B cell (primary cell): ENCODE measurements around the gene HABP4. TPM values are rescaled to one million over a fixed set of nuclear protein-coding genes. Genes with fewer than 3 reads are reported as not detected.

Experiments used
- ATAC-seq: fragments of 200-7000 bp; cut with Tn5 transposase; one replicate; pipeline ENCODE4 v1.10.0; 2021; ENCODE audit warnings: low read depth, mild to moderate bottlenecking, moderate number of reproducible peaks, moderate library complexity
- CTCF ChIA-PET: fragments of 350-600 bp; sonication (Branson Sonifier 250); formaldehyde crosslinking; loops from one replicate; lab custom pipeline; 2021; ENCODE audit warnings: antibody characterized with exemption, inconsistent platforms; lab: Charles Lee
- POLR2A ChIA-PET: fragments of 350-600 bp; sonication (Branson Sonifier 250); formaldehyde crosslinking; loops from one replicate; lab custom pipeline; 2021; ENCODE audit warnings: antibody characterized with exemption; lab: Charles Lee
- DNase-seq: peaks from one replicate; pipeline ENCODE4 v3.0.0; 2013
- H2AFZ ChIP-seq: 2 replicates; pipeline ENCODE4 v1.6.1; 2012; ENCODE audit warnings: mild to moderate bottlenecking, low read depth, low read length; ENCODE audit not compliant: insufficient read depth, poor library complexity, severe bottlenecking
- H3K27ac ChIP-seq, 2 donors: 1 replicate in 1 of 2; 2 replicates in 1 of 2; pipeline ENCODE4 v1.5.1; 2012 to 2013; ENCODE audit warnings: low read length in 2 of 2, mild to moderate bottlenecking in 2 of 2, moderate library complexity in 1 of 2
- H3K27me3 ChIP-seq, 4 experiments: fragments of 200-600 bp in 1 of 4; sonication (generic) in 1 of 4; replicated peaks in 1 of 4; 1 replicate in 2 of 4; 2 replicates in 2 of 4; pipeline versions ENCODE4 v1.6.1 to v1.7.0; 2013 to 2016; ENCODE audit warnings: low read length in 3 of 4, mild to moderate bottlenecking in 2 of 4, mixed read lengths in 1 of 4, moderate library complexity in 1 of 4; ENCODE audit not compliant: insufficient read depth in 4 of 4, control insufficient read depth in 3 of 4; ENCODE audit errors: control extremely low read depth in 1 of 4
- H3K36me3 ChIP-seq, 2 experiments: replicated peaks in 1 of 2; 1 replicate in 1 of 2; 2 replicates in 1 of 2; pipeline versions ENCODE4 v1.6.1 to v1.7.1; 2013; ENCODE audit warnings: low read length in 1 of 2; ENCODE audit not compliant: insufficient read depth in 2 of 2, control insufficient read depth in 1 of 2; ENCODE audit errors: control extremely low read depth in 1 of 2, extremely low read depth in 1 of 2
- H3K4me1 ChIP-seq, 2 donors: fragments of 200-600 bp in 1 of 2; sonication (generic) in 1 of 2; 1 replicate in 1 of 2; 2 replicates in 1 of 2; pipeline versions ENCODE4 v1.5.1 to v1.6.1; 2013 to 2017; ENCODE audit warnings: low read length in 2 of 2; ENCODE audit not compliant: control insufficient read depth in 2 of 2, insufficient read depth in 2 of 2
- H3K4me2 ChIP-seq: replicated peaks from 2 replicates; pipeline ENCODE3; 2012; ENCODE audit warnings: mild to moderate bottlenecking, low read depth, low read length; ENCODE audit not compliant: poor library complexity, severe bottlenecking
- H3K4me3 ChIP-seq, 5 experiments: fragments of 200-600 bp in 1 of 5; sonication (generic) in 1 of 5; 1 replicate in 3 of 5; 2 replicates in 2 of 5; pipeline versions ENCODE4 v1.5.1 to v1.7.0; 2011 to 2016; ENCODE audit warnings: low read length in 4 of 5, mild to moderate bottlenecking in 4 of 5, low read depth in 2 of 5, control low read depth in 1 of 5, moderate library complexity in 1 of 5; ENCODE audit not compliant: insufficient read depth in 1 of 5; ENCODE audit errors: control extremely low read depth in 1 of 5, extremely low read depth in 1 of 5
- H3K79me2 ChIP-seq: fragments of 200-600 bp; sonication (generic); one replicate; pipeline ENCODE4 v1.6.0; 2016; ENCODE audit warnings: low read length; ENCODE audit not compliant: control insufficient read depth, insufficient read depth
- H3K9ac ChIP-seq: fragments of 200-600 bp; sonication (generic); 2 replicates; pipeline ENCODE4 v1.6.1; 2017; ENCODE audit warnings: mild to moderate bottlenecking, low read length, moderate library complexity
- H3K9me3 ChIP-seq, 3 donors: one replicate each; pipeline versions ENCODE4 v1.6.1 to v1.7.1; 2013; ENCODE audit warnings: low read length in 2 of 3; ENCODE audit not compliant: control insufficient read depth in 2 of 3, insufficient read depth in 1 of 3; ENCODE audit errors: control extremely low read depth in 1 of 3
- H4K20me1 ChIP-seq: 2 replicates; pipeline ENCODE4 v1.6.0; 2012; ENCODE audit warnings: mild to moderate bottlenecking, low read length; ENCODE audit not compliant: insufficient read depth, control insufficient read depth, poor library complexity, severe bottlenecking
- H3K27ac Mint-ChIP-seq: one replicate; pipeline ENCODE4 v1.8.0; 2021; ENCODE audit warnings: mixed read lengths
- H3K27me3 Mint-ChIP-seq: one replicate; pipeline ENCODE4 v1.8.0; 2021; ENCODE audit warnings: mixed read lengths
- H3K4me1 Mint-ChIP-seq: one replicate; pipeline ENCODE4 v1.8.0; 2021; ENCODE audit warnings: mixed read lengths
- H3K4me3 Mint-ChIP-seq: one replicate; pipeline ENCODE4 v1.8.0; 2021; ENCODE audit warnings: mixed read lengths
- H3K9me3 Mint-ChIP-seq: one replicate; pipeline ENCODE4 v1.8.0; 2022; ENCODE audit warnings: mixed read lengths; ENCODE audit not compliant: insufficient read depth
- EZH2 ChIP-seq: IDR thresholded peaks from 2 replicates; pipeline ENCODE4 v1.6.1; 2012; ENCODE audit warnings: borderline replicate concordance, low read depth, mild to moderate bottlenecking, moderate library complexity, low read length; ENCODE audit not compliant: insufficient read depth, poor library complexity, severe bottlenecking
- WGBS: methylation state at CpG from one replicate; pipeline ENCODE4 v1.1.5; 2013; ENCODE audit warnings: missing lambda C conversion rate; ENCODE audit not compliant: insufficient coverage; 5-methylcytosine and 5-hydroxymethylcytosine counted together
- intact Hi-C: fragments of 100-400 bp; cut with micrococcal nuclease; formaldehyde crosslinking; loops from one replicate; pipeline ENCODE4 v1.10.0; 2022
- polyA plus RNA-seq: library from polyadenylated mRNA; depleted of rRNA; stranded (reverse); fragments of >200 nt; gene quantifications from 2 replicates; pipeline ENCODE4 v1.2.3, GENCODE V29; 2012
- total RNA-seq, 2 donors: library from RNA; stranded (reverse); fragments of 120-200 nt in 1 of 2; gene quantifications; 1 replicate in 1 of 2; 2 replicates in 1 of 2; pipeline versions ENCODE4 v1.2.3 to v1.2.4, GENCODE V29; 2013 to 2022
- TF ChIP-seq, protein P1 (sequence below): fragments of 200-600 bp; IDR thresholded peaks from one replicate; pipeline ENCODE4 v1.8.0; 2022; ENCODE audit warnings: antibody characterized with exemption, mild to moderate bottlenecking

The HABP4 gene
- total and polyA plus RNA-seq, 2 donors (not counting 1 experiment from before 2014, with no cell fraction given), result 3.3 to 15.0 TPM

DNA sequence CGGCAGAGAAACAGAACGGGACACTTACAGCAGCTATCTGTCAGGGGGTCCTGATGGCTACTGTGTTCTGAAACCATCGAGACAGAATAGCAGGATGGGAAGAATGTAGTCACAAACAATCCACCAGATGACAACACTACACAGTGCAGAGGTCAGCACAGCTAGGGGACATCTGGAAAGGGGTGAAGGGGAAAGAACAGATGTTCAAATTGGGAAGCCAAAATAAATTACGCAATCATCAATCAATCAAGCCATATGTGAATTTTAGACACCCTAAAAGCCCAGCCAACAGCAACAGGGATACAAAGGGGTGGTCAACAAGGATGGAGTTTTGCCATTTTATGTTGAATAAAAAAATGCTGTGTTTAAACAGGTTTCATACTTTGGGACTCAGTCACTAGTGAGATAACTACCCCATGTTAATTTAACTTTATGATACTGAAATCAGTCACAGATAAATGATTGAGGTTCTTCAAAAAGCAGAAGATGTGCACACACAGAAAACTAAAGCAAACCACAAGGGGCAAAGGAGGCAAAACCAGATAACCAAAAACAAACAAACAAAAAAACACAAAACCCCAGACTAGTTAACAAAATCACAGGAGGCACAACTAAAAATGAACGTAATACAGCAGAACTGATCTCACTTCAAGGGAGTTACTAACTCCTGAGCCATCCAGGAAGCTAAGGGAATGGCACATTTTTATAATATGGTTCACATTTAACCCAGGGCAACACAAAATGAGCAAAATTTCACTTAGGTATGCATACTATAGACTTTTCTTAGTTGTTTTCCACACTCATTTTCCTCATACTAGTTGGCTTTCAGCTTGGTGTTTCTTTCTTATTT, 65.9 kb downstream of the HABP4 start:
- ATAC-seq, result no peak
- H3K4me1 Mint-ChIP-seq, result no peaks in the 10 kb centered on the region
- no peaks in the 10 kb centered on the region for H3K4me1 ChIP-seq
- DNase-seq, result no peak
- CTCF ChIA-PET, result no interaction called here
- H3K27ac ChIP-seq, result no peak overlapping the region
- H3K27me3 ChIP-seq, result no peaks in the 10 kb centered on the region
- no peaks in the 10 kb centered on the region for H3K36me3 ChIP-seq
- H3K9ac ChIP-seq, result no peak overlapping the region
- no peak overlapping the region for H2AFZ ChIP-seq
- no peaks in the 10 kb centered on the region for H3K27me3 Mint-ChIP-seq
- H3K9me3 Mint-ChIP-seq, result no peaks in the 10 kb centered on the region
- TF ChIP-seq EZH2, result no peak
- TF ChIP-seq, protein P1, sequence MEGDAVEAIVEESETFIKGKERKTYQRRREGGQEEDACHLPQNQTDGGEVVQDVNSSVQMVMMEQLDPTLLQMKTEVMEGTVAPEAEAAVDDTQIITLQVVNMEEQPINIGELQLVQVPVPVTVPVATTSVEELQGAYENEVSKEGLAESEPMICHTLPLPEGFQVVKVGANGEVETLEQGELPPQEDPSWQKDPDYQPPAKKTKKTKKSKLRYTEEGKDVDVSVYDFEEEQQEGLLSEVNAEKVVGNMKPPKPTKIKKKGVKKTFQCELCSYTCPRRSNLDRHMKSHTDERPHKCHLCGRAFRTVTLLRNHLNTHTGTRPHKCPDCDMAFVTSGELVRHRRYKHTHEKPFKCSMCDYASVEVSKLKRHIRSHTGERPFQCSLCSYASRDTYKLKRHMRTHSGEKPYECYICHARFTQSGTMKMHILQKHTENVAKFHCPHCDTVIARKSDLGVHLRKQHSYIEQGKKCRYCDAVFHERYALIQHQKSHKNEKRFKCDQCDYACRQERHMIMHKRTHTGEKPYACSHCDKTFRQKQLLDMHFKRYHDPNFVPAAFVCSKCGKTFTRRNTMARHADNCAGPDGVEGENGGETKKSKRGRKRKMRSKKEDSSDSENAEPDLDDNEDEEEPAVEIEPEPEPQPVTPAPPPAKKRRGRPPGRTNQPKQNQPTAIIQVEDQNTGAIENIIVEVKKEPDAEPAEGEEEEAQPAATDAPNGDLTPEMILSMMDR, result no peak
- no peak overlapping the region for H3K4me2 ChIP-seq
- H4K20me1 ChIP-seq, result no peaks in the 10 kb centered on the region
- H3K4me3 ChIP-seq, result no peak overlapping the region
- WGBS, result 100% methylated on average over 1 of the region's 5 CpGs
- H3K4me3 Mint-ChIP-seq, result no peak overlapping the region
- POLR2A ChIA-PET, result no interaction called here
- no peaks in the 10 kb centered on the region for H3K9me3 ChIP-seq
- H3K79me2 ChIP-seq, result no peaks in the 10 kb centered on the region
- intact Hi-C loops, result no loop called here
- no peak overlapping the region for H3K27ac Mint-ChIP-seq

DNA sequence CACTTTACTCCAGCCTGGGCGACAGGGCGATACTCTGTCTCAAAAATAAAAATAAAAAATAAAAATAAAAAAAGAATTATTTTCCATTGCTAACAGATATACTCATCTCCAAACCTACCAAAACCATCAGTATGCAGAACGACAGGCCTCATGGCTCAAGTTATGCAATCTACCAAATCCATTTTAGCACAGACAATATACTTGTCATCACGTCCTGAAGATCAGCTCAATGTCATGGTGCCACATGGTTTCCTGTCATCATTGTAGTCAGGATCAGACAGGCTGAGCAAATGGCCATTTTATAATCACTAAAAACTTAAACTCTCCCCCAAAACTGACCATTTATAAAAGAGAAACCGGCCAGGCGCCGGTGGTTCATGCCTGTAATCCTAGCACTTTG, 69.1 kb downstream of the HABP4 start:
- no peaks in the 10 kb centered on the region for H3K9me3 Mint-ChIP-seq
- no peak overlapping the region for H3K27ac Mint-ChIP-seq
- no peak for TF ChIP-seq EZH2
- TF ChIP-seq, protein P1, result no peak
- H3K4me1 Mint-ChIP-seq, result no peaks in the 10 kb centered on the region
- Histone ChIP-seq H3K27ac (no peak overlapping the region), H3K4me2 (no peak overlapping the region), H4K20me1 (no peaks in the 10 kb centered on the region), H3K4me3 (no peak overlapping the region), H3K9me3 (no peaks in the 10 kb centered on the region), H2AFZ (no peak overlapping the region), H3K9ac (no peak overlapping the region), H3K27me3 (no peaks in the 10 kb centered on the region), H3K4me1 (no peaks in the 10 kb centered on the region), H3K36me3 (no peaks in the 10 kb centered on the region), H3K79me2 (no peaks in the 10 kb centered on the region)
- no peaks in the 10 kb centered on the region for H3K27me3 Mint-ChIP-seq
- no peak for ATAC-seq
- 88% methylated on average over 5 of the region's 7 CpGs for WGBS
- DNase-seq, result no peak
- ChIA-PET CTCF (interaction anchor here (0.5 kb wide), 1 partner anchor 356 kb away, joined by 3 read pairs; no protein-coding TSS in a partner anchor), POLR2A (no interaction called here)
- H3K4me3 Mint-ChIP-seq, result no peak overlapping the region
- intact Hi-C loops, result no loop called here
